Kidney (tissue), 14 donors: ENCODE measurements around the gene SMC3. TPM values are rescaled to one million over a fixed set of nuclear protein-coding genes. Genes with fewer than 3 reads are reported as not detected.
A peak's percentile ranks its signal among the peaks of the same experiment; 100 is the strongest.

Experiments
- DNase-seq, 5 donors: peaks; one replicate each; pipeline ENCODE4 v3.0.0-alpha.2; 2013 to 2020
- FAIRE-seq: peaks from 2 replicates; lab custom pipeline; 2012; peaks lifted over from hg19 to GRCh38; lab: Jason Lieb, UNC
- H3K27ac ChIP-seq, 2 donors: one replicate each; pipeline ENCODE4 v1.7.0; 2013; ENCODE audit warnings: low read depth in 2 of 2, low read length in 2 of 2, inconsistent platforms in 1 of 2
- H3K27me3 ChIP-seq: one replicate; pipeline ENCODE4 v1.7.1; 2013; ENCODE audit warnings: low read length, inconsistent platforms; ENCODE audit not compliant: control insufficient read depth, insufficient read depth
- H3K36me3 ChIP-seq, 3 donors: one replicate each; pipeline versions ENCODE4 v1.7.0 to v1.7.1; 2013; ENCODE audit warnings: low read length in 3 of 3, control low read depth in 1 of 3, inconsistent platforms in 1 of 3; ENCODE audit not compliant: insufficient read depth in 3 of 3, control insufficient read depth in 2 of 3
- H3K4me1 ChIP-seq, 3 donors: one replicate each; pipeline versions ENCODE4 v1.7.0 to v1.7.1; 2013; ENCODE audit warnings: low read length in 3 of 3, inconsistent platforms in 1 of 3, low read depth in 1 of 3; ENCODE audit not compliant: control insufficient read depth in 2 of 3, insufficient read depth in 2 of 3
- H3K4me3 ChIP-seq, 3 donors: one replicate each; pipeline versions ENCODE4 v1.7.0 to v1.8.1; 2013; ENCODE audit warnings: low read length in 3 of 3, control low read depth in 1 of 3, inconsistent platforms in 1 of 3
- H3K9ac ChIP-seq, 3 donors: one replicate each; pipeline versions ENCODE4 v1.7.0 to v1.7.1; 2013; ENCODE audit warnings: low read length in 3 of 3, control low read depth in 1 of 3, inconsistent platforms in 1 of 3
- H3K9me3 ChIP-seq, 3 donors: one replicate each; pipeline versions ENCODE4 v1.7.0 to v1.7.1; 2013; ENCODE audit warnings: low read length in 3 of 3, control low read depth in 1 of 3, inconsistent platforms in 1 of 3; ENCODE audit not compliant: control insufficient read depth in 2 of 3, insufficient read depth in 1 of 3
- intact Hi-C: fragments of 100-400 bp; cut with DNase I; formaldehyde crosslinking; loops from one replicate; pipeline ENCODE4 v1.11.1; 2022
- polyA plus RNA-seq: library from polyadenylated mRNA; stranded (reverse); fragments of 350-450 nt; fragmentation: Illumina TruSeq; extraction: RNeasy Lipid Tissue Mini Kit (QIAGEN cat#74804); gene quantifications from one replicate; pipeline ENCODE4 v1.2.3, GENCODE V29; 2014; ENCODE audit warnings: low read depth, low replicate concordance; ENCODE audit not compliant: insufficient read depth
- total RNA-seq: library from RNA; stranded (reverse); fragmentation: NEBNext Ultra II Directional; extraction: Animal tissue kit (Norgen Biotek cat#: 25700); gene quantifications from one replicate; pipeline ENCODE4 v1.2.1, GENCODE V29; 2021
- TF ChIP-seq, protein P1 (sequence below): IDR thresholded peaks from 3 replicates; pipeline ENCODE4 v1.5.1; 2012; ENCODE audit warnings: mild to moderate bottlenecking, moderate library complexity, borderline replicate concordance; ENCODE audit not compliant: insufficient read depth; ENCODE audit errors: extremely low read depth
- donor health status: control.
- donor health status: control.
- donor health status: control.
- donor health status: control.
- donor health status: control.
- donor health status: DM: yes; HTN: yes; CAD: no.
- donor health status: Normal renal cell carcinoma (clear cell type).

Gene SMC3
- total and polyA plus RNA-seq, 2 donors from 2014 or later: 13.9 to 29.6 TPM

DNA sequence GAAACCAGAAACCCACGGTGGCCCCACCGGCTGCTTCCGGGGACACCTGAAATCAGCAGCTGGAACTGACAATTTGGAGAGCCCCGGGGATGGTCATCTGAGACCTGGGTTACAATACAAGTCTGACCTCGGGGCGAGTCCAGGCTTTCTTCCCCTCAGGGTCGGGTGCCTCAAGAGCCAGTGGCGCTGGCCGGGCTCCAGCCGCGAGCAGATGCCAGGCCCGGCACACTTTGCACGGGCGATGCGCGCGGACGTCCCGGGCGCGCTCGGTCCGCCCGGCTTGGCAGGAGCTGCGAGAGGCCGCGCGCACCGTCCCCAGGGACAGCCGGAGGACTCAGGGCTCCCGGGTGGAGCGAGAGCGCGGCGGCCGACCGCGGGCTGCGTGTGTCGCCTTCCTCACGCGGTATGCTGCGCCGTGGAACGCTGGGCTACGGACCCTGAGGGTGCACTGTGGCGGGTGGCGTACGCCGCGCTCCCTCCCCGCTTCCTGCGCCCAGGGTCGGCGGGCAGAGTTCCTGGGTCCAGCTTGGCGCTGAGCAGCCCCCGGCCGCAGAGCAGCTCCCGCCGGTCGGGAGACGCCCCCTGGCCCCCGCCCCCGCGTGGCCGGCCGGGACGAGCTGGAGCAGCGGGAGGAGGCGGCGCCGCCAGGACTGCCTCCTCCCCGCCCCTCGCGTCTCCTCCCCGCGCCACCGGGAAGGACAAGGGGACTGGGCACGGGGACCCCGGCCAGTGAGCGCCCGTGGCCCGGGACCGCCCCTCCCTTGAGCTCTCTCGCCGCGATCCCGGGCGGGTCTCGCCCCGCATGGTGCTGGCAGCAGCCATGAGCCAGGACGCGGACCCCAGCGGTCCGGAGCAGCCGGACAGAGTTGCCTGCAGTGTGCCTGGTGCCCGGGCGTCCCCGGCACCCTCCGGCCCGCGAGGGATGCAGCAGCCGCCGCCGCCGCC lies 76.4 kb downstream of the SMC3 start, which contains the start of gene RBM20:
Gene RBM20, plus strand, starts transcription at position 684 of the 945 bp plus-strand sequence. Its CDS starts 119 bp downstream, at position 803.
- Histone ChIP-seq H3K9ac (peak within 1 kb of the TSS in 2 of 3 donors; percentile 16 to 17), H3K4me1 (peaks cover 0 to 10% (median 0%) of the 10 kb centered on the region in 3 donors), H3K36me3 (no peaks in the 10 kb centered on the region), H3K4me3 (peak within 1 kb of the TSS; percentile 36 to 59 (median 36)), H3K27ac (no peak within 1 kb of the TSS), H3K9me3 (no peaks in the 10 kb centered on the region), H3K27me3 (peaks cover 13% of the 10 kb centered on the region)
- intact Hi-C loops: no loop called here
- TF ChIP-seq, protein P1, sequence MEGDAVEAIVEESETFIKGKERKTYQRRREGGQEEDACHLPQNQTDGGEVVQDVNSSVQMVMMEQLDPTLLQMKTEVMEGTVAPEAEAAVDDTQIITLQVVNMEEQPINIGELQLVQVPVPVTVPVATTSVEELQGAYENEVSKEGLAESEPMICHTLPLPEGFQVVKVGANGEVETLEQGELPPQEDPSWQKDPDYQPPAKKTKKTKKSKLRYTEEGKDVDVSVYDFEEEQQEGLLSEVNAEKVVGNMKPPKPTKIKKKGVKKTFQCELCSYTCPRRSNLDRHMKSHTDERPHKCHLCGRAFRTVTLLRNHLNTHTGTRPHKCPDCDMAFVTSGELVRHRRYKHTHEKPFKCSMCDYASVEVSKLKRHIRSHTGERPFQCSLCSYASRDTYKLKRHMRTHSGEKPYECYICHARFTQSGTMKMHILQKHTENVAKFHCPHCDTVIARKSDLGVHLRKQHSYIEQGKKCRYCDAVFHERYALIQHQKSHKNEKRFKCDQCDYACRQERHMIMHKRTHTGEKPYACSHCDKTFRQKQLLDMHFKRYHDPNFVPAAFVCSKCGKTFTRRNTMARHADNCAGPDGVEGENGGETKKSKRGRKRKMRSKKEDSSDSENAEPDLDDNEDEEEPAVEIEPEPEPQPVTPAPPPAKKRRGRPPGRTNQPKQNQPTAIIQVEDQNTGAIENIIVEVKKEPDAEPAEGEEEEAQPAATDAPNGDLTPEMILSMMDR: no peak
- DNase-seq (peak; percentile 65 to 86 (median 77)), FAIRE-seq (no peak)

DNA sequence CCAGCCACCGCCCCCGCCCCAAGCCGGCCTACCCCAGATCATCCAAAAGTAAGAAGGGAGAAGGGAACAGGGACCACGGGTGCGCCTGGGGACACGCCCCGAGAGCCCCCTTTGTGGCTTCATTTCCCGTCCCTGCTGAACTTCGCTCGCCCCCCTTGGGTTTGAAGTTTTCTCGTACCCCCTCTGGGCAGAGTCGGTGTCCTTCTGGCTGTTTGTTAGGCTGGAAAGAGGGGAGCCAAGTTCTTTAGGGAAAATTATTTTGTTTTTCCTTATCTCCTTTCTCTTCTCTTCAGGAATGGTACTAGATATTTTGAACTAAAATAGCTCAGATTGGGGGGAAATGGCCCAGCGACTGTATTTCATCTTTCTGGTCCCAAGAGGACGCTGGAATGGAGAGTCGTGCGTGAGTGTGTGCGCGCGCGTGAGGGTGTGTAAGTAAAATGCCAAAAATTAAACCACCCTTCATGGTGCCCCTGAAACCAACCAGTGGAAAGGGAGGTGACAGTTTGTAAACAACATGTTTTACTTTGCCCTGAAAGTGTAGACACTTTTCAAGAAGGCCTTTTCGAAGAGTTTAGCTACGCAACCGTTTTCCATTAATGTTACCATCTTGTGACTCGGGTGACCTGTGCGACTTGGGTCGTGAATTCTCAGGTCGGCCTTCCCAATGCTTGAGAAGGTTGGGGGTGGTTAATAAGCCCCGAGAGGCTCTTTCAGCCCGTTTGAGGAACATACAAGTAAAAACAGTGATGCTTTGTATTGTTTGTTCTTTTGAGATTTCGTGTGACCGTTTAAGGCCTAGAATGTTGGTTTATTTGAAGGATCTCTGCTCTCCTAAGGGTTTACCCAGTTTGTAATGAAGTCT lies 77.3 kb downstream of the SMC3 start:
- intact Hi-C loops: no loop called here

DNA sequence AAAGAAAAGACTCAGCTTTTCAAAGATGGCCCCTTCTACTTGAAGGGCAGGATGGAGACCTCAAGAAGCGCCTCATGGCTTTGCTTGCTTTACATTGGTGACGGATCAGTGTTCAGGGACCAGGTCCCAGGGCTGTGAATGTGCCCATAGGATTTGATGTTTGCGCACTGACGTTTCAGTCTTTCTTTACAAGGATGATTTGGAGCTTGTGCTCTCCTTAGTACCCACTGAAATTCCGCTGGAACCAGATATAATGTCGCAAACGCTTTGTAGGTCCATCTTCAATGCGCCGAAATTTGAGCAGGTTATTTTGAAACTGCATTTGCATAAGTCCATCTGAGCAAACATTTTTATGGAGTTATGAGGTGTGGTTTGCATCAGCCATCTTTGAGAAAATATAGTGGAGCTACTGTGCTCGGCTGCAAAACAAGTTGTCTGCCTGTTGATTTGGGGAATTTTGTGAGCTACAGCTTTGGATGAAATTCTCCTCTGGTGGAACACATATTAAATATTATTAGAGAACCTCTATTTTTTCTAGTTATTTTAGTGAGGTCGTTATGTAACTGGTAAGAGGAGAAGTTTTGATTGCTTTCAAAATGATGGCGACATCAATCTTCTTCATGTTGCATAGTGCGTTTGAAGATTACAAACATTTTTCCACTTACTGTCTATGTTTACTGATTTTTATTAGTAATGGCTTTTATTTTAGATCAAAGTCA lies 79.1 kb downstream of the SMC3 start:
- intact Hi-C loops: no loop called here
- TF ChIP-seq, protein P1: no peak
- no peak for FAIRE-seq
- no peaks in the 10 kb centered on the region for H3K9me3 ChIP-seq
- H3K27me3 ChIP-seq: peaks cover 13% of the 10 kb centered on the region
- no peak overlapping the region for H3K9ac ChIP-seq
- no peak overlapping the region for H3K27ac ChIP-seq
- no peak overlapping the region for H3K4me3 ChIP-seq
- H3K36me3 ChIP-seq: no peaks in the 10 kb centered on the region
- no peak for DNase-seq
- peaks cover 0 to 4% (median 0%) of the 10 kb centered on the region in 3 donors for H3K4me1 ChIP-seq

More for the DNA sequence above, 77.3 kb downstream of the SMC3 start:
- Histone ChIP-seq H3K4me1 (peaks cover 0 to 10% (median 0%) of the 10 kb centered on the region in 3 donors), H3K27me3 (peaks cover 13% of the 10 kb centered on the region), H3K27ac (no peak overlapping the region), H3K9me3 (no peaks in the 10 kb centered on the region), H3K4me3 (peak overlapping the region; percentile 13 to 59 (median 36)), H3K36me3 (no peaks in the 10 kb centered on the region), H3K9ac (peak overlapping the region in 2 of 3 donors; percentile 1 to 16)
- peak in 2 of 5 donors; percentile 48 to 53 for DNase-seq
- no peak for FAIRE-seq
- TF ChIP-seq, protein P1: no peak
